KMS-11 (cell line): ENCODE data around the gene LASP1NB.

Source experiments
- H2AFZ ChIP-seq: fragments of 200-600 bp; sonication (generic); 2 replicates; pipeline ENCODE4 v1.6.1; 2016; ENCODE audit warnings: antibody characterized with exemption, mixed run types, low read depth
- H3K27ac ChIP-seq: fragments of 200-600 bp; sonication (generic); 2 replicates; pipeline ENCODE4 v1.6.1; 2016; ENCODE audit warnings: mild to moderate bottlenecking, mixed run types
- H3K27me3 ChIP-seq: fragments of 200-600 bp; sonication (generic); 2 replicates; pipeline ENCODE4 v1.6.1; 2017; ENCODE audit warnings: mild to moderate bottlenecking, low read depth, mixed run types, moderate library complexity; ENCODE audit not compliant: insufficient read depth
- H3K36me3 ChIP-seq: fragments of 200-600 bp; sonication (generic); 2 replicates; pipeline ENCODE4 v1.6.1; 2017; ENCODE audit warnings: mild to moderate bottlenecking, mixed run types; ENCODE audit not compliant: insufficient read depth
- H3K4me1 ChIP-seq: fragments of 200-600 bp; sonication (generic); 2 replicates; pipeline ENCODE4 v1.6.1; 2016; ENCODE audit warnings: mild to moderate bottlenecking, low read depth, mixed run types; ENCODE audit not compliant: poor library complexity, severe bottlenecking
- H3K4me2 ChIP-seq: fragments of 200-600 bp; sonication (generic); 2 replicates; pipeline ENCODE4 v1.7.0; 2016; ENCODE audit warnings: mild to moderate bottlenecking, mixed run types
- H3K4me3 ChIP-seq: fragments of 200-600 bp; sonication (generic); IDR thresholded peaks from 2 replicates; pipeline ENCODE4 v1.6.1; 2017; ENCODE audit warnings: low read depth, low read length, mixed read lengths; ENCODE audit not compliant: insufficient read depth
- H3K79me2 ChIP-seq: fragments of 200-600 bp; sonication (generic); 2 replicates; pipeline ENCODE4 v1.6.1; 2016; ENCODE audit warnings: low read depth, mixed run types; ENCODE audit not compliant: insufficient read depth
- H3K9ac ChIP-seq: fragments of 200-600 bp; sonication (generic); 2 replicates; pipeline ENCODE4 v1.6.1; 2016; ENCODE audit warnings: mild to moderate bottlenecking, mixed run types
- H4K20me1 ChIP-seq: fragments of 200-600 bp; sonication (generic); 2 replicates; pipeline ENCODE4 v1.6.1; 2016; ENCODE audit warnings: mild to moderate bottlenecking, mixed run types; ENCODE audit not compliant: insufficient read depth
- TF ChIP-seq, protein P1 (sequence below): fragments of 200-600 bp; sonication (generic); conservative IDR thresholded peaks from 2 replicates; pipeline ENCODE4 v1.6.1; 2017; ENCODE audit warnings: low read depth, mild to moderate bottlenecking, antibody characterized with exemption, low read length, moderate library complexity, mixed read lengths

The LASP1NB gene

DNA sequence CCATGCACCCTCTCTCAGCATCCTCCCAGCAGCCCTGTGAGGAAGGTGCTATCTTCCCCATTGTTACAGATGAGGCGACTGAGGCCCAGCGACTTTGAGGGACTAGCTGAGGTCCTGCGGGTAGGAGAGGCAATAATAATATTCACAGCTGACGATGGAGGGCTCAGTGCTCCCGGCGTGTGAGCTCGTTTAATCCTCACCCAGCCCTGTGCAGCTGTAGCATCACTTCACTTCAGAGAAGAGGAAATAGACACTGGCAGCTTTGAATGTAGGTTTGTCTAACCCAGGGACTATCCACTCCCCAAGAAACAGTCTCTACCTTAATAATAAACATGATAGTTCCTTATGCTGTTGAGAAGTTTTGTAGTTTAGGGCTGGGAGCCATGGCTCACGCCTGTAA is 34.0 kb upstream of the LASP1NB start:
- no peaks in the 10 kb centered on the region for H3K27me3 ChIP-seq
- no peak overlapping the region for H2AFZ ChIP-seq
- no peak overlapping the region for H3K4me3 ChIP-seq
- TF ChIP-seq, protein P1, sequence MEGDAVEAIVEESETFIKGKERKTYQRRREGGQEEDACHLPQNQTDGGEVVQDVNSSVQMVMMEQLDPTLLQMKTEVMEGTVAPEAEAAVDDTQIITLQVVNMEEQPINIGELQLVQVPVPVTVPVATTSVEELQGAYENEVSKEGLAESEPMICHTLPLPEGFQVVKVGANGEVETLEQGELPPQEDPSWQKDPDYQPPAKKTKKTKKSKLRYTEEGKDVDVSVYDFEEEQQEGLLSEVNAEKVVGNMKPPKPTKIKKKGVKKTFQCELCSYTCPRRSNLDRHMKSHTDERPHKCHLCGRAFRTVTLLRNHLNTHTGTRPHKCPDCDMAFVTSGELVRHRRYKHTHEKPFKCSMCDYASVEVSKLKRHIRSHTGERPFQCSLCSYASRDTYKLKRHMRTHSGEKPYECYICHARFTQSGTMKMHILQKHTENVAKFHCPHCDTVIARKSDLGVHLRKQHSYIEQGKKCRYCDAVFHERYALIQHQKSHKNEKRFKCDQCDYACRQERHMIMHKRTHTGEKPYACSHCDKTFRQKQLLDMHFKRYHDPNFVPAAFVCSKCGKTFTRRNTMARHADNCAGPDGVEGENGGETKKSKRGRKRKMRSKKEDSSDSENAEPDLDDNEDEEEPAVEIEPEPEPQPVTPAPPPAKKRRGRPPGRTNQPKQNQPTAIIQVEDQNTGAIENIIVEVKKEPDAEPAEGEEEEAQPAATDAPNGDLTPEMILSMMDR = no peak
- no peak overlapping the region for H3K27ac ChIP-seq
- H3K9ac ChIP-seq = no peak overlapping the region
- H3K4me2 ChIP-seq = no peak overlapping the region
- H3K36me3 ChIP-seq = no peaks in the 10 kb centered on the region
- no peaks in the 10 kb centered on the region for H4K20me1 ChIP-seq
- H3K79me2 ChIP-seq = no peaks in the 10 kb centered on the region; the same call in 1 of the 2 replicates
- peaks cover 1% of the 10 kb centered on the region for H3K4me1 ChIP-seq

DNA sequence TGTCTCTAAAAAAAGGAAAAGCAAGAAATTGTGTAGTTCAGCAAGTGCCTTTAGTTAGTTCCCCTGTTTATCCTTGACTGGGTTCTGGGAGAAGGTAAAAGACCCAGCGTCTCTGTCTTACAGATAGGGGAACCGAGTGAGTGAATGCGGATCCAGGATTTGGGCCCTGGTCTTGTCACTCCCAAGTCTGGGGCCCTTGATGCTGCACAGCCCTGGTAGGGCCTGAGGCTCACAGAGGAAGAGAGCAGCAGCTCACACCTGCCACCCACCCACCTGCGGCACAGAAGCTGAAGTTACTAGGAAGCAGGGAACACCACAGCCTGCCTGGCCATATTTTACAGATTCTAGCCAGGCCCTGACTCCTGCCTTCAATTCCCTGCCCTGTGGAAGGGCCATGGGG is 33.3 kb upstream of the LASP1NB start:
- Histone ChIP-seq H4K20me1 (no peaks in the 10 kb centered on the region), H3K36me3 (no peaks in the 10 kb centered on the region), H3K9ac (no peak overlapping the region), H3K79me2 (no peaks in the 10 kb centered on the region; the same call in 1 of the 2 replicates), H3K4me2 (no peak overlapping the region), H3K4me3 (no peak overlapping the region), H3K27me3 (no peaks in the 10 kb centered on the region), H3K4me1 (peaks cover 8% of the 10 kb centered on the region), H3K27ac (no peak overlapping the region), H2AFZ (no peak overlapping the region)
- TF ChIP-seq, protein P1 = no peak

DNA sequence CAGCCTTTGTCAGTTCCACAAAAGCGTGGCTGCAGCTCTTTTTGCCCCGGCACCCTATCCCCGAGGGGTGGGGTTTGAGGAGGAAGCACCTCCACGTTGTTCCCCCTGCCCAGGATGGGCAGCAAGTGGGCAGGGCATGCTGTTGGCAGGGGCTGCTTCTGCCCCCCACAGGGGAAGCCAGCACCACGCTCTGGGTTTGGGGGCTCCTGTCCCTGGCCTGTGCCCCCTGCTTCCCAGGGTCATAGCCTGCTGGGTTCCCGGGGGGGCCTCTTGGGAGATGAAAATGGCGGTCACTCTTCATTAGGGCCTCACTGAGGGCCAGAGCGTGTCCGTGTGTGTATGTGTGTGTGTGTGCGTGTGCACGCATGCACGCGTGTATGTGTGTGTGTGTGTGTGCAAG is 32.8 kb upstream of the LASP1NB start:
- no peaks in the 10 kb centered on the region; the same call in 1 of the 2 replicates for H3K79me2 ChIP-seq
- TF ChIP-seq, protein P1 = no peak
- no peaks in the 10 kb centered on the region for H4K20me1 ChIP-seq
- no peak overlapping the region for H3K27ac ChIP-seq
- H3K9ac ChIP-seq = no peak overlapping the region
- H3K27me3 ChIP-seq = no peaks in the 10 kb centered on the region
- H3K36me3 ChIP-seq = no peaks in the 10 kb centered on the region
- no peak overlapping the region for H3K4me2 ChIP-seq
- H2AFZ ChIP-seq = no peak overlapping the region
- H3K4me3 ChIP-seq = no peak overlapping the region
- H3K4me1 ChIP-seq = peaks cover 13% of the 10 kb centered on the region

DNA sequence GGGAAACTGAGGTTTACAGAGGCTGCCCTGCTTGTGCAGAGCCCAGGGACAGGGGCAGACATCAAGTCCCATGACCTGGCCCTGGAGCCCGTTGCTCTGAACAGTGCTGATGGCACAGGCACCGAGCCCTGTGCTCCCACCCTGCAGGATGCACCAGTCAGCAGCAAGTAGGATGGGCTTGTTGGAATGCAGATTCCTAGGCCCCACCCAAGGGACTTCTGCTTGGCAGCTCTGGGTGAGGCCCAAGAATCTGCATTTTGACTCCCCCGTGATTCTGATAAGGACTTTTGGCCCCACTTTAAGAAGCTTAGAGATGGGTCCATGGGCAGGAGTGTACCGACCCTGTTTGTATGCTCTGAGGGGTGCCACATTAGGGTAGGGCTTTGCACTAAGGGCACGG is 32.3 kb upstream of the LASP1NB start:
- no peaks in the 10 kb centered on the region; the same call in 1 of the 2 replicates for H3K79me2 ChIP-seq
- no peaks in the 10 kb centered on the region for H3K36me3 ChIP-seq
- H3K4me3 ChIP-seq = no peak overlapping the region
- H4K20me1 ChIP-seq = no peaks in the 10 kb centered on the region
- TF ChIP-seq, protein P1 = no peak
- no peak overlapping the region for H3K27ac ChIP-seq
- peaks cover 18% of the 10 kb centered on the region for H3K4me1 ChIP-seq
- no peak overlapping the region for H3K4me2 ChIP-seq
- H2AFZ ChIP-seq = no peak overlapping the region
- no peak overlapping the region for H3K9ac ChIP-seq
- no peaks in the 10 kb centered on the region for H3K27me3 ChIP-seq
